WTC11 (cell line): ENCODE results near the gene GTF2A1L.

Source experiments
- ELF4 ChIP-seq: sonication (generic); formaldehyde crosslinking; IDR thresholded peaks from 2 replicates; pipeline ENCODE4 v1.8.1; 2022; ENCODE audit warnings: low read depth, mild to moderate bottlenecking, moderate library complexity, missing genetic modification reagents
- IRF2 ChIP-seq: sonication (generic); formaldehyde crosslinking; IDR thresholded peaks from 2 replicates; pipeline ENCODE4 v1.8.0; 2022; ENCODE audit warnings: low read depth, missing genetic modification reagents, borderline replicate concordance
- TEAD1 ChIP-seq: sonication (generic); formaldehyde crosslinking; IDR thresholded peaks from 2 replicates; pipeline ENCODE4 v1.8.0; 2022; ENCODE audit warnings: mild to moderate bottlenecking, missing genetic modification reagents
- TF ChIP-seq, protein P1 (sequence below): fragments of 200-600 bp; IDR thresholded peaks from 2 replicates; pipeline ENCODE4 v1.8.0; 2022; ENCODE audit warnings: antibody characterized with exemption

DNA sequence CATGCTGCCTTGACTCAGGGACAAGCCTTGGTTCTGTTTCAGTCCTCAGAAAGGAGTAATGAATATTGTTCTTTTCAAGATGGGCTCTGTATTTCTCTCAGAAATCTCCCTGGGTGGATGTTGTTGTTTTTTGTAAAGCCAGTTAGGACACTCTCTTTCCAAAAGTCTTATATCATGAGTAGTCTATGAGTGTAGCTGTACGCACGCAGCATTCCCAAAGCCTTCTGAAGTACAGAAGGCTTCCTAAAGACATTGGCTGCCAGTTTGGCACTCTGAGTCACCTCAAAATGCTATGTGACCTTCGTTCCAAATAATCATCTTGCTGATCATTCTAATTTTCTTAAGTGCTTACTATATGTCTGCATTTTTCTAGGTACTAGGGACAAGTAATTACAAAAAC is 16.7 kb upstream of the GTF2A1L start:
- TF ChIP-seq TEAD1 (CRISPR knock-in tag) (no peak), IRF2 (CRISPR knock-in tag) (no peak), ELF4 (no peak)
- TF ChIP-seq, protein P1, sequence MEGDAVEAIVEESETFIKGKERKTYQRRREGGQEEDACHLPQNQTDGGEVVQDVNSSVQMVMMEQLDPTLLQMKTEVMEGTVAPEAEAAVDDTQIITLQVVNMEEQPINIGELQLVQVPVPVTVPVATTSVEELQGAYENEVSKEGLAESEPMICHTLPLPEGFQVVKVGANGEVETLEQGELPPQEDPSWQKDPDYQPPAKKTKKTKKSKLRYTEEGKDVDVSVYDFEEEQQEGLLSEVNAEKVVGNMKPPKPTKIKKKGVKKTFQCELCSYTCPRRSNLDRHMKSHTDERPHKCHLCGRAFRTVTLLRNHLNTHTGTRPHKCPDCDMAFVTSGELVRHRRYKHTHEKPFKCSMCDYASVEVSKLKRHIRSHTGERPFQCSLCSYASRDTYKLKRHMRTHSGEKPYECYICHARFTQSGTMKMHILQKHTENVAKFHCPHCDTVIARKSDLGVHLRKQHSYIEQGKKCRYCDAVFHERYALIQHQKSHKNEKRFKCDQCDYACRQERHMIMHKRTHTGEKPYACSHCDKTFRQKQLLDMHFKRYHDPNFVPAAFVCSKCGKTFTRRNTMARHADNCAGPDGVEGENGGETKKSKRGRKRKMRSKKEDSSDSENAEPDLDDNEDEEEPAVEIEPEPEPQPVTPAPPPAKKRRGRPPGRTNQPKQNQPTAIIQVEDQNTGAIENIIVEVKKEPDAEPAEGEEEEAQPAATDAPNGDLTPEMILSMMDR = no peak
